Mesenchymal stem cell (in vitro differentiated cells and primary cell): ENCODE data around the gene CEP112.

ENCODE experiments used
- DNase-seq: peaks from one replicate; pipeline ENCODE4 v3.0.0-alpha.2; 2013
- H2AFZ ChIP-seq: one replicate; pipeline ENCODE4 v1.6.1; 2013; ENCODE audit warnings: low read depth, mild to moderate bottlenecking, control low read depth, inconsistent platforms, low read length, moderate library complexity
- H2AK5ac ChIP-seq: 2 replicates; pipeline ENCODE4 v1.6.1; 2013; ENCODE audit warnings: low read length, moderate library complexity, mild to moderate bottlenecking, inconsistent platforms; ENCODE audit not compliant: severe bottlenecking
- H2BK120ac ChIP-seq: one replicate; pipeline ENCODE4 v1.6.1; 2013; ENCODE audit warnings: low read depth, mild to moderate bottlenecking, inconsistent platforms, low read length, moderate library complexity
- H2BK12ac ChIP-seq, 2 experiments: one replicate each; pipeline ENCODE4 v1.6.1; 2013; ENCODE audit warnings: inconsistent platforms in 2 of 2, low read length in 2 of 2, mild to moderate bottlenecking in 2 of 2, moderate library complexity in 2 of 2, control low read depth in 1 of 2
- H2BK15ac ChIP-seq: one replicate; pipeline ENCODE4 v1.6.1; 2013; ENCODE audit warnings: mild to moderate bottlenecking, low read depth, inconsistent platforms; ENCODE audit not compliant: poor library complexity, severe bottlenecking
- H2BK5ac ChIP-seq: 2 replicates; pipeline ENCODE4 v1.6.1; 2013; ENCODE audit warnings: low read depth, mild to moderate bottlenecking, low read length, control low read depth, inconsistent platforms; ENCODE audit not compliant: poor library complexity, severe bottlenecking
- H3K14ac ChIP-seq, 2 experiments: one replicate each; pipeline ENCODE4 v1.6.1; 2013; ENCODE audit warnings: inconsistent platforms in 2 of 2, low read length in 2 of 2, control low read depth in 1 of 2, mild to moderate bottlenecking in 1 of 2, moderate library complexity in 1 of 2
- H3K18ac ChIP-seq, 2 experiments: one replicate each; pipeline ENCODE4 v1.6.1; 2013; ENCODE audit warnings: inconsistent platforms in 2 of 2, low read length in 2 of 2, control low read depth in 1 of 2, low read depth in 1 of 2, mild to moderate bottlenecking in 1 of 2
- H3K23ac ChIP-seq, 2 experiments: one replicate each; pipeline ENCODE4 v1.6.1; 2013; ENCODE audit warnings: inconsistent platforms in 2 of 2, low read length in 2 of 2, mild to moderate bottlenecking in 2 of 2, moderate library complexity in 2 of 2, control low read depth in 1 of 2
- H3K27ac ChIP-seq: 2 replicates; pipeline ENCODE4 v1.5.1; 2013; ENCODE audit warnings: mild to moderate bottlenecking, moderate library complexity, low read length, control low read depth, inconsistent platforms; ENCODE audit not compliant: poor library complexity, severe bottlenecking
- H3K27me3 ChIP-seq, 2 experiments: 2 replicates each; pipeline versions ENCODE4 v1.6.1 to v1.7.0; 2013; ENCODE audit warnings: low read length in 2 of 2, mild to moderate bottlenecking in 2 of 2, moderate library complexity in 2 of 2, control low read depth in 1 of 2, inconsistent platforms in 1 of 2; ENCODE audit not compliant: control insufficient read depth in 1 of 2, insufficient read depth in 1 of 2
- H3K36me3 ChIP-seq, 2 experiments: 2 replicates each; pipeline versions ENCODE4 v1.6.1 to v1.7.0; 2013; ENCODE audit warnings: low read length in 2 of 2, control low read depth in 1 of 2, inconsistent platforms in 1 of 2, low read depth in 1 of 2, mild to moderate bottlenecking in 1 of 2; ENCODE audit not compliant: insufficient read depth in 2 of 2, control insufficient read depth in 1 of 2
- H3K4ac ChIP-seq, 2 experiments: one replicate each; pipeline ENCODE4 v1.6.1; 2013; ENCODE audit warnings: inconsistent platforms in 2 of 2, low read length in 2 of 2, mild to moderate bottlenecking in 2 of 2, moderate library complexity in 2 of 2, control low read depth in 1 of 2, low read depth in 1 of 2
- H3K4me1 ChIP-seq: 2 replicates; pipeline ENCODE4 v1.6.1; 2013; ENCODE audit warnings: low read depth, low read length, control low read depth; ENCODE audit not compliant: control insufficient read depth, insufficient read depth
- H3K4me2 ChIP-seq: 2 replicates; pipeline ENCODE4 v1.6.1; 2013; ENCODE audit warnings: low read length, mild to moderate bottlenecking, inconsistent platforms; ENCODE audit not compliant: poor library complexity, severe bottlenecking
- H3K4me3 ChIP-seq, 2 experiments: 2 replicates each; pipeline versions ENCODE4 v1.5.1 to v1.7.0; 2013; ENCODE audit warnings: low read length in 2 of 2, mild to moderate bottlenecking in 2 of 2, control low read depth in 1 of 2, low read depth in 1 of 2; ENCODE audit not compliant: insufficient read depth in 1 of 2
- H3K79me1 ChIP-seq: replicated peaks from 2 replicates; pipeline ENCODE4 v1.6.1; 2013; ENCODE audit warnings: mild to moderate bottlenecking, control low read depth, low read length, inconsistent platforms; ENCODE audit not compliant: poor library complexity, severe bottlenecking
- H3K9ac ChIP-seq: 2 replicates; pipeline ENCODE4 v1.7.0; 2013; ENCODE audit warnings: mild to moderate bottlenecking, low read length, moderate library complexity
- H3K9me3 ChIP-seq: 2 replicates; pipeline ENCODE4 v1.7.0; 2013; ENCODE audit warnings: mild to moderate bottlenecking, low read length; ENCODE audit not compliant: control insufficient read depth
- H4K8ac ChIP-seq: one replicate; pipeline ENCODE4 v1.6.1; 2013; ENCODE audit warnings: inconsistent platforms, mild to moderate bottlenecking, low read length, moderate library complexity
- H4K91ac ChIP-seq: one replicate; pipeline ENCODE4 v1.6.1; 2013; ENCODE audit warnings: mild to moderate bottlenecking, low read length, inconsistent platforms
- WGBS: methylation state at CpG from one replicate; pipeline ENCODE4 v1.1.7; 2013; ENCODE audit warnings: mixed read lengths; 5-methylcytosine and 5-hydroxymethylcytosine counted together

CEP112 gene

DNA sequence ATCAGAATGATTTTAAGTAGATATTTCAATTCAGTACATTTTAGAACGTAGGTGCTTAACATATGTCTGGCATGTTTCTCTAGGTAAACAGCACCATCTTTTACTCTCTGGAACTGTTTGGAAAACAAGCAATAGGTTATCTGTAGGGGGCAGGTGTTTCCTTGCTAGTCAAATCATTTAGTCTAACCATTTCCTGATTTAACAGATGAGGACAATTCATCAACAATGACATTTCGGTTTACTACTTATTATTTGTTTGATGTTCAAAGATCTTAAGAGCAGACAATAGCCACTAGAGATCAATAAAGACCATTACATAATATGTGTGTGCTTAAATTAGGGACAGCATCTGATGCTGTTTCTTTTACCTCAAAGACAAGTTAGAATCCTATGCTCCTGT lies 173.1 kb downstream of the CEP112 start:
- Histone ChIP-seq H4K91ac (no peak overlapping the region), H3K18ac (no peak overlapping the region), H3K9ac (no peak overlapping the region), H3K4me2 (no peak overlapping the region), H2BK5ac (no peak overlapping the region), H3K27ac (no peak overlapping the region), H2BK120ac (no peak overlapping the region), H2AFZ (no peak overlapping the region), H3K36me3 (peaks cover 14% of the 10 kb centered on the region in 2 experiments), H3K14ac (no peak overlapping the region), H3K9me3 (peaks cover 11% of the 10 kb centered on the region), H4K8ac (no peak overlapping the region), H2BK15ac (no peak overlapping the region), H2AK5ac (no peak overlapping the region), H3K79me1 (peaks cover 4% of the 10 kb centered on the region), H3K4me3 (no peak overlapping the region), H3K4ac (no peak overlapping the region), H2BK12ac (no peak overlapping the region), H3K4me1 (peaks cover 1% of the 10 kb centered on the region), H3K23ac (no peak overlapping the region), H3K27me3 (no peaks in the 10 kb centered on the region)
- DNase-seq, result no peak
- WGBS, result no CpG with 5 or more reads among the region's 2 CpGs

DNA sequence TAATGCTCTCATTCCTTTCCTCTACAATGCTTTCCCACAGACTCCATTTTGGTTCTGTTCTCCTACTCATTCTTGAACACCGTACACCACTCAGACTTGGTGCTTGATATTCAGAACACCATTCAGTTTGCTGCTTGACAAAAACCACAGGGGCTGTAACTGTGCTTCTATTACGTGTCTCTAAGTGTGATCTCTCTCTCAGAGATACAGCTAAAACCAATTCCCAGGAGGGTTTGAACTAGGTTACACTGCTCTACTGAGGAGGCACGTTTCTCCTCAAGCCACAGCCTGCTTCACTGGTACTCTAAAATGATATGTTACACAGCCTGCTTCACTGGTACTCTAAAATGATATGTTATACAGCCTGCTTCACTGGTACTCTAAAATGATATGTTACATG lies 175.7 kb downstream of the CEP112 start:
- H2BK15ac ChIP-seq, result no peak overlapping the region
- H2BK12ac ChIP-seq, result no peak overlapping the region
- DNase-seq, result no peak
- H3K4me2 ChIP-seq, result no peak overlapping the region
- no peak overlapping the region for H3K4me3 ChIP-seq
- no peak overlapping the region for H3K27ac ChIP-seq
- H3K36me3 ChIP-seq, result peaks cover 4 to 15% of the 10 kb centered on the region in 2 experiments
- H2BK120ac ChIP-seq, result no peak overlapping the region
- no peak overlapping the region for H3K14ac ChIP-seq
- no peak overlapping the region for H4K91ac ChIP-seq
- H2AFZ ChIP-seq, result no peak overlapping the region
- H2BK5ac ChIP-seq, result no peak overlapping the region
- H3K79me1 ChIP-seq, result no peaks in the 10 kb centered on the region
- no peak overlapping the region for H2AK5ac ChIP-seq
- H3K18ac ChIP-seq, result no peak overlapping the region
- no peak overlapping the region for H3K23ac ChIP-seq
- H3K27me3 ChIP-seq, result no peaks in the 10 kb centered on the region
- H3K4me1 ChIP-seq, result peaks cover 2% of the 10 kb centered on the region
- H4K8ac ChIP-seq, result no peak overlapping the region
- H3K9ac ChIP-seq, result no peak overlapping the region
- no peak overlapping the region for H3K4ac ChIP-seq
- no peaks in the 10 kb centered on the region for H3K9me3 ChIP-seq
- 66% methylated on average over 3 of the region's 3 CpGs for WGBS

DNA sequence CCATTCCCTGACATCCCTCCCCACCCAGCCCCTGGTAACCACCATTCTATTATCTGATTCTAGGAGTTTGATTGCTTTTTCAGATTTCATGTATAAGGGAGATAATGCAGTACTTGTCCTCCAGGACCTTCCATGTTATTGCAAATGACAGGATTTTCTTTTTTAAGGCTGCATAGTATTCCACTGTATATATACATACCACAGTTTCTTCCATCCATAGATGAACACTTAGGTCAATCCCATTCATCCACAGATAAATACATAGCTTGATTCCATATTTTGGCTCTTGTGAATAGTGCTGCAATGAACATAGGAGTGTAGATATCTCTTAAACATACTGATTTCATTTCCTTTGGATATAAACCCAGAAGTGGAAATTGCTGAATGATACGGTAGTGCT lies 183.3 kb downstream of the CEP112 start:
- no peak overlapping the region for H4K8ac ChIP-seq
- no peaks in the 10 kb centered on the region for H3K27me3 ChIP-seq
- no peak overlapping the region for H2BK15ac ChIP-seq
- no peak overlapping the region for H3K4me3 ChIP-seq
- H3K36me3 ChIP-seq, result peaks cover 0 to 4% of the 10 kb centered on the region in 2 experiments
- H3K23ac ChIP-seq, result no peak overlapping the region
- H3K4me2 ChIP-seq, result no peak overlapping the region
- H2BK12ac ChIP-seq, result no peak overlapping the region
- no peak overlapping the region for H3K27ac ChIP-seq
- no peak overlapping the region for H2BK5ac ChIP-seq
- H3K18ac ChIP-seq, result no peak overlapping the region
- H2AK5ac ChIP-seq, result no peak overlapping the region
- no peaks in the 10 kb centered on the region for H3K4me1 ChIP-seq
- DNase-seq, result no peak
- no CpG with 5 or more reads among the region's 1 CpG for WGBS
- H3K4ac ChIP-seq, result no peak overlapping the region
- H4K91ac ChIP-seq, result no peak overlapping the region
- no peak overlapping the region for H3K14ac ChIP-seq
- no peaks in the 10 kb centered on the region for H3K9me3 ChIP-seq
- H2BK120ac ChIP-seq, result no peak overlapping the region
- no peak overlapping the region for H3K9ac ChIP-seq
- no peaks in the 10 kb centered on the region for H3K79me1 ChIP-seq
- H2AFZ ChIP-seq, result no peak overlapping the region

DNA sequence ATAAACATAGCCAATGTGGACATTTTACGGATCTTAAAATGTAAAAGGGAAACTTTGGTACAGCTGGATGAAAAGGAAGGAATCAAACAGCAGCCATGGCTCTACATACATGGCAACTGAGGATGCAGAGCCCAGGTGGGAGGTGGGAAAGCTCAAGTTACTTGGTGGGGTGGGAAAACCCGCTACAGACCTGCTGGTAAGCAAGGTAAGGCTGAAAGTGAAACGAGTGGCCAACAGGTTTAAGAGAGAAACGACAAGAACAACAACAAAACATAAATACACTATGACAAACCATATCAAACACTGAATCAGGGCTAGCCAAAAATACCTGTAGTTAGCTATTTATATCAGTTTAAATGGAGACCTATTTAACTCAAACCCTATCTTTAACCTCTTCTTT lies 185.3 kb downstream of the CEP112 start:
- Histone ChIP-seq H4K8ac (no peak overlapping the region), H3K4me2 (no peak overlapping the region), H4K91ac (no peak overlapping the region), H3K9me3 (no peaks in the 10 kb centered on the region), H3K4me3 (no peak overlapping the region), H3K36me3 (peaks cover 0 to 3% of the 10 kb centered on the region in 2 experiments), H2BK15ac (no peak overlapping the region), H3K23ac (no peak overlapping the region), H2BK120ac (no peak overlapping the region), H2AK5ac (no peak overlapping the region), H3K4me1 (no peaks in the 10 kb centered on the region), H3K27ac (no peak overlapping the region), H3K9ac (no peak overlapping the region), H3K14ac (no peak overlapping the region), H3K18ac (no peak overlapping the region), H3K27me3 (no peaks in the 10 kb centered on the region), H2BK12ac (no peak overlapping the region), H3K4ac (no peak overlapping the region), H2AFZ (no peak overlapping the region), H3K79me1 (no peaks in the 10 kb centered on the region), H2BK5ac (no peak overlapping the region)
- DNase-seq, result no peak
- 98% methylated on average over 2 of the region's 4 CpGs for WGBS
